Measurements from ENCODE around the gene TRIM5.
"Not testable (repeated sequence)": the region's sequence is repeated elsewhere in the genome, so short reads cannot be mapped to it uniquely, and the experiment has no call there.

Gene TRIM5

DNA sequence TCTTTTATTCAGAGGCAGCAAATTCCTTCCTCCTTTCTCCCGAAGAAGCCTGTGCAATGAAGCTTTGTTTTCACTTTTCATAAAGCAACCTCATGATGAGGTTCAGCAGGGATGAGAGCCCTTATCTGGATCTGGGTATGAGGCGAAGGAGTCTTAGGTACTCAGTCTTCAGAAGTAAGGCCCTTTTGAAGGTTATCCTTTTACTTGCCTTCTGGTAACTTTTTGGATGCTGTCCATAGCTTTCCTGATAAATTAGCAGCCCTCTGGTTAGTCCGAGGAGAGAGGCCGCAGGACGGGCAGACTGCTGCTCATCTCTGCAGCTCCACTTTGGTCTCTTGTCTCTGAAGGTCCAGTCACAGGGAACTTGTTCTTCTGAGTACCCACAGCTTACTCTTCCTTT is 5.9 kb upstream of the TRIM5 start:
- TF ChIP-seq Cebpa-rat (IDR thresholded peaks at IDR 0.05) = no peak
- H3K9ac ChIP-seq = peak overlapping the region; percentile 87
- peak overlapping the region; percentile 73 for H3K4me3 ChIP-seq

DNA sequence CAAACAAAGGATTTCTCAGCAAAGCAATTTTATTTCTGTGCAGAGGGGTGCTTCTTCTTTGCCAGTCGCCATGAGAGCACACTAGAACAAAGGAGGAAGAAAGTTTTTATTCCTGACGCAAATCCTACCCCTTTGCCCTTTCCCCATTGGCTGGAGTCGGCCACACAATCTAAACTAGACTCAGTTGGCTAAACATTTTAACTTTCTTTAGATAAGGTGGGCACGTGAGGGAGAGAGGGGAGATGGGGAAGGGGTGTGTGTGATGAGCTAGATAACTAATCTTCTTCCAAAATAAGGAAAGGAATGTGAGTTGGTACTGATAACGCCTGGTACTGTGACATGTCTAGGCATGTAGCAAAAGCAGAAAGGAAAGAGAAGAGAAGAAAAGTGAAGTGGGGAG is 5.3 kb upstream of the TRIM5 start:
- Histone ChIP-seq H4K20me1 (peaks cover 3% of the 10 kb centered on the region; the same call in 1 of the 2 replicates), H3K4me2 (peak overlapping the region; percentile 98), H3K27me3 (no peaks in the 10 kb centered on the region), H3K4me3 (peak overlapping the region; percentile 73), H3K27ac (peak overlapping the region; percentile 88), H3K9me3 (no peaks in the 10 kb centered on the region), H3K36me3 (peaks cover 20% of the 10 kb centered on the region), H3K9ac (peak overlapping the region; percentile 87), H3K4me1 (peaks cover 36% of the 10 kb centered on the region)
- no peak for TF ChIP-seq Cebpa-rat (IDR thresholded peaks at IDR 0.05)

More for the DNA sequence above, 5.9 kb upstream of the TRIM5 start:
- Histone ChIP-seq H3K27me3 (no peaks in the 10 kb centered on the region), H3K27ac (peak overlapping the region; percentile 88), H3K4me2 (peak overlapping the region; percentile 98), H3K9me3 (no peaks in the 10 kb centered on the region), H3K4me1 (peaks cover 34% of the 10 kb centered on the region), H4K20me1 (peaks cover 8% of the 10 kb centered on the region; the same call in 1 of the 2 replicates), H3K36me3 (peaks cover 23% of the 10 kb centered on the region)

DNA sequence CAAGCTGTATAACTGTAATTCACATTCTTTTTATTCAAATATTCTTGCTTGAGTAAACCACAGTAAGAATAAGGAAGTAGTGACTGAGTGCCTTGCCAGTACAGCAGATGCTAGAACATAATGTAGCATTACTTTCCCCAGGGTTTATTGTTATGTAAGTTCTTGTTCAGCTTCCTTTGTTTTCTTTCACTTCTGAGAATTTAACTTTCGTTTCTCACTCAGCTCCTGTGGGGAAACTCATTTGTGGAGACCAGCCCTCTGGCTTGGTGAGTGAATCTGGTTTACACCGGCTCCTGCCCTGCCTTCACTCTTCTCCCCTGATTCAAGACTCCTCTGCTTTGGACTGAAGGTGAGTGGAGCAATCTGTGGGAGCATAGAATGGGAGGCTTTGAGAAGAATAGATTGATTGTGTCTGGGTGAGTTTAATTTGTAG is 4.7 kb upstream of the TRIM5 start, which contains the start of gene TRIM22:
TSS of gene TRIM22 (plus strand) at position 240 of the 433 bp plus-strand sequence. CDS start 6,443 bp downstream, outside the sequence.
- peak within 1 kb of the TSS; percentile 87 for H3K9ac ChIP-seq
- no peaks in the 10 kb centered on the region; the same call in 1 of the 2 replicates for H4K20me1 ChIP-seq
- peaks cover 35% of the 10 kb centered on the region for H3K4me1 ChIP-seq
- no peaks in the 10 kb centered on the region for H3K27me3 ChIP-seq
- H3K36me3 ChIP-seq = peaks cover 14% of the 10 kb centered on the region
- no peaks in the 10 kb centered on the region for H3K9me3 ChIP-seq
- peak within 1 kb of the TSS; percentile 88 for H3K27ac ChIP-seq
- H3K4me2 ChIP-seq = peak within 1 kb of the TSS; percentile 98
- peak within 1 kb of the TSS; percentile 73 for H3K4me3 ChIP-seq
- no peak for TF ChIP-seq Cebpa-rat (IDR thresholded peaks at IDR 0.05)

DNA sequence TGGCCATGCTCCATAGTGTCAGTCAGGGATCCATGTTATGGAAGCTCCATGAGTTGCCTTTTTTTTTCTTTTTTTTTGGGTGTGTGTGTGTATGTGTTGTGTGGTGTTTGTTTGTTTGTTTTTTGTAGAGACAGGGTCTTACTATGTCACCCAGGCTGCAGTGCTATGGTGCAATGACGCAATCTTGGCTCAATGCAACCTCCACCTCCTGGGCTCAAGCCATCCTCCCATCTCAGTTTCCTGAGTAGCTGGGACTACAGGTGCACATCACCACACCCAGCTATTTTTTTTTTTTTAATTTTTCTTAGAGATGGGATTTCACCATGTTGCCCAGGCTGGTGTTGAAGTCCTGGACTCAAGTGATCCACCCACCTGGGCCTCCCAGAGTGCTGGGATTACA is 3.6 kb upstream of the TRIM5 start:
- Histone ChIP-seq H3K4me2 (peak overlapping the region; percentile 98), H3K9ac (no peak overlapping the region), H3K27ac (no peak overlapping the region), H3K27me3 (no peaks in the 10 kb centered on the region), H3K36me3 (peaks cover 5% of the 10 kb centered on the region), H4K20me1 (no peaks in the 10 kb centered on the region; the same call in 1 of the 2 replicates), H3K9me3 (0 out of 2 replicates have a peak, but pooled peaks cover under 1% of the 10 kb centered on the region), H3K4me3 (no peak overlapping the region), H3K4me1 (peaks cover 31% of the 10 kb centered on the region)
- no peak for TF ChIP-seq Cebpa-rat (IDR thresholded peaks at IDR 0.05)

DNA sequence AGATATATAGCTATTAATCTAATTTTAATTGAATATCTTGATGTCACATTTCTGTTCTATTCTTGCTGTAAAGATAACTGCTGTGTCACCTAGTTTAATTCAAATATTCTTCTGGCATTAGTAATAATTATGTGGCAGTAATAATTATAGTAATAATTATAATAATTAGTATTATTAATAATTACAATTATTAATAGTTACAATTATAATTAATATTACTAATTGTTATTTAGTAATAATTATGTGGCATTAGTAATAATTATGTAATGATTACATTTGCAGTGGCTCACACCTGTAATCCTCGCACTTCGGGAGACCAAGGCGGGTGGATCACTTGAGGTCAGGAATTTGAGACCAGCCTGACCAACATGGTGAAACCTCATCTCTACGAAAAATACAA is 1.6 kb upstream of the TRIM5 start:
- H3K4me1 ChIP-seq = peaks cover 18% of the 10 kb centered on the region
- H3K36me3 ChIP-seq = 0 out of 2 replicates have a peak, but pooled peaks cover 12% of the 10 kb centered on the region
- TF ChIP-seq Cebpa-rat (IDR thresholded peaks at IDR 0.05) = no peak
- no peaks in the 10 kb centered on the region for H3K27me3 ChIP-seq
- H3K9me3 ChIP-seq = peaks cover 11% of the 10 kb centered on the region; the same call in 1 of the 2 replicates
- no peak overlapping the region for H3K4me2 ChIP-seq
- H3K4me3 ChIP-seq = no peak overlapping the region
- H4K20me1 ChIP-seq = no peaks in the 10 kb centered on the region; the same call in 1 of the 2 replicates
- H3K9ac ChIP-seq = no peak overlapping the region
- no peak overlapping the region for H3K27ac ChIP-seq

DNA sequence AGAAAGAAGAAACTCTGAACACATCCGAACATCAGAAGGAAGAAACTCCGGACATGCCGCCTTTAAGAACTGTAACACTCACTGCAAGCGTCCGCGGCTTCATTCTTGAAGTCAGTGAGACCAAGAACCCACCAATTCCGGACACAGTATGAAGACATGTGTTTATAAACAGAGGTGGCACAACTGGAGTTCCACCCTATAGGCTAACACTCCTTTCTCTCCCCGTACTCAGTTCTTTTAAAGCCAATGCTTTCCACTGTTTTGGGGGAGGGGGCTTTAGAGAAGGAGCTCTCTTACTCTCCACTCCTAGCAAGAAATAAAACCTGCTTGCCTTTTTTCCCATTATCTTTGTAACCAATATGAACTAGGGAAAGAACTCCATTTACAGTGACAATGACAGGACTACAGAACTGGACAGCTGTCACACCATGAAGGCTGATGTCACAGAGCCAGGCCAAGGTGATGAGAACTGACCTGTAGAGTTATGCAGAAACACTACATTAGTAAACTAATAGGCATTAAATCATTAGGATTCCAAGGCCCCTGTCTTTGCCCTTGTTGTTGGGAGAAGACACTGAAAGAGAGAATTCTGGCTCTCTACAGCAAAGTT is 733 bp downstream of the TRIM5 start:
- Histone ChIP-seq H3K27ac (peak overlapping the region; percentile 82), H3K9me3 (peaks cover 14% of the 10 kb centered on the region; the same call in 1 of the 2 replicates), H4K20me1 (peaks cover 12% of the 10 kb centered on the region; the same call in 1 of the 2 replicates), H3K36me3 (peaks cover 31% of the 10 kb centered on the region), H3K4me2 (peak overlapping the region; percentile 95), H3K4me1 (peaks cover 14% of the 10 kb centered on the region), H3K9ac (peak overlapping the region; percentile 82), H3K27me3 (no peaks in the 10 kb centered on the region), H3K4me3 (peak overlapping the region; percentile 72)
- no peak for TF ChIP-seq Cebpa-rat (IDR thresholded peaks at IDR 0.05)

DNA sequence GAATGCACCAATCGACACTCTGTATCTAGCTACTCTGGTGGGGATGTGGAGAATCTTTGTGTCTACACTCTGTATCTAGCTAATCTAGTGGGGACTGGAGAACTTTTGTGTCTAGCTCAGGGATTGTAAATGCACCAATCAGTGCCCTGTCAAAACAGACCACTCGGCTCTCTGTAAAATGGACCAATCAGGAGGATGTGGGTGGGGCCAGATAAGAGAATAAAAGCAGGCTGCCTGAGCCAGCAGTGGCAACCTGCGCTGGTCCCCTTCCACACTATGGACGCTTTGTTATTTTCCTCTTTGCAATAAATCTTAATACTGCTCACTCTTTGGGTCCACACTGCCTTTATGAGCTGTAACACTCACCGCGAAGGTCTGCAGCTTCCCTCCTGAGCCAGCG is 1.3 kb downstream of the TRIM5 start:
- peak overlapping the region; percentile 82 for H3K27ac ChIP-seq
- peak overlapping the region; percentile 95 for H3K4me2 ChIP-seq
- H3K27me3 ChIP-seq = not testable (repeated sequence)

DNA sequence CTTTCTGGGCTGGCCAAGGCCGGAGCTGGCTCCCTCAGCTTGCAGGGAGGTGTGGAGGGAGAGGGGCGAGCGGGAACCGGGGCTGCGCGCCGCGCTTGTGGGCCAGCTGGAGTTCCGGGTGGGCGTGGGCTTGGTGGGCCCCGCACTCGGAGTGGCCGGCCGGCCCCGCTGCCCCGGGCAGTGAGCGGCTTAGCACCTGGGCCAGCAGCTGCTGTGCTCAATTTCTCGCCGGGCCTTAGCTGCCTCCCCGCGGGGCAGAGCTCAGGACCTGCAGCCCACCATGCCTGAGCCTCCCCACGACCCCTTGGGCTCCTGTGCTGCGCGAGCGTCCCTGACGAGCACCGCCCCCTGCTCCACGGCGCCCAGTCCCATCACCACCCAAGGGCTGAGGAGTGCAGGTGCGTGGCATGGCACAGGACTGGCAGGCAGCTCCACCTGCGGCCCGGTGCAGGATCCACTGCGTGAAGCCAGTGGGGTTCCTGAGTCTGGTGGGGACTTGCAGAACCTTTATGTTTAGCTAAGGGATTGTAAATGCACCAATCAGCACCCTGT is 1.9 kb downstream of the TRIM5 start:
- not testable (repeated sequence) for H3K27ac ChIP-seq, H3K9ac ChIP-seq, H3K27me3 ChIP-seq, H3K4me1 ChIP-seq, H3K4me3 ChIP-seq
- H3K36me3 ChIP-seq = peaks cover 43% of the 10 kb centered on the region
- peaks cover 26% of the 10 kb centered on the region for H3K9me3 ChIP-seq
- peak overlapping the region; percentile 95; the same call in 1 of the 2 replicates for H3K4me2 ChIP-seq
- H4K20me1 ChIP-seq = peaks cover 12% of the 10 kb centered on the region; the same call in 1 of the 2 replicates

More for the DNA sequence above, 1.3 kb downstream of the TRIM5 start:
- Histone ChIP-seq H3K36me3 (peaks cover 36% of the 10 kb centered on the region), H3K4me3 (peak overlapping the region; percentile 72), H3K9ac (peak overlapping the region; percentile 82), H4K20me1 (peaks cover 12% of the 10 kb centered on the region; the same call in 1 of the 2 replicates), H3K9me3 (peaks cover 19% of the 10 kb centered on the region)
- H3K4me1 ChIP-seq = not testable (repeated sequence)

DNA sequence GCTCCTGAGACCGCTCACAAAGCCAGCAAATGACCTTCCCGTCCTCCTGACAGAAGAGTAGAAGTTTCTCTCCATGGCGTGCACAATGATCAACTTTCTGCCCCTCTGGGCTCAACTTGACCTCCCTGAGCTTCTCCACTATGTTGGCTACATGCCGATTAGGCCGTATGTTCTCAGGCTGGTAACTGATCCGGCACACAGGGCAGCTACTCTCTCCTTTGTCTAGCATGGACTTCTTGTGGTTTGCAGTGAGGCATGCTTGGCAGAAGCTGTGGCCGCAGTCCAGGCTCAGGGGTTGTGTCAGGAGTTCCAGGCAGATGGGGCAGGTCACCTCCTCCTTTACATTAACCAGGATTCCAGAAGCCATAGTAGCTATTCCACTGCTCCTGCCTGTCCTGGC is 5.1 kb downstream of the TRIM5 start:
- H3K36me3 ChIP-seq = peaks cover 57% of the 10 kb centered on the region
- H3K9ac ChIP-seq = no peak overlapping the region
- no peak overlapping the region for H3K27ac ChIP-seq
- no peak for TF ChIP-seq Cebpa-rat (IDR thresholded peaks at IDR 0.05)
- peaks cover 12% of the 10 kb centered on the region; the same call in 1 of the 2 replicates for H4K20me1 ChIP-seq
- peaks cover 33% of the 10 kb centered on the region for H3K9me3 ChIP-seq
- no peaks in the 10 kb centered on the region for H3K4me1 ChIP-seq
- H3K27me3 ChIP-seq = no peaks in the 10 kb centered on the region
- H3K4me3 ChIP-seq = no peak overlapping the region
- H3K4me2 ChIP-seq = no peak overlapping the region

DNA sequence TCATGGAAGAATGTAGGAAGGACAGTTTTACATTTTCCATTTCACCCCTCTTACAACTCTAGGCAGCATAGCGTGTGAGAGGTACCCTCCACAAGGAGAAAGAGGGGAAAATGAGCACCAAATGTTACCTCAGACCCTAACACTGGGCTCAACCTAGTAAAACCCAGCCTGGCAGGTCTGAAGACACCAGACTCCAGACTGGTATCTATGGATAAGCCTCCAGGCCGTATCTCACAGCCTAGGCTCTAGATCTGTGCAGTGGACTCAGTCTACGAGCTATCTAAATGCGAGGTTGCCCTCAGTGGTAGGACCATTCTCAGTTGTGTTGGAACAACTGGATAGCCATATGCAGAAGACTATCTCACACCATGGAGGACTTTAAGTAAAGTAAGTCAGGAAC is 10.5 kb downstream of the TRIM5 start:
- H3K9me3 ChIP-seq = peaks cover 21% of the 10 kb centered on the region
- no peaks in the 10 kb centered on the region for H3K27me3 ChIP-seq
- peaks cover 58% of the 10 kb centered on the region for H3K36me3 ChIP-seq
- no peak overlapping the region for H3K9ac ChIP-seq
- peaks cover 9% of the 10 kb centered on the region; the same call in 1 of the 2 replicates for H4K20me1 ChIP-seq
- no peak for TF ChIP-seq Cebpa-rat (IDR thresholded peaks at IDR 0.05)
- H3K27ac ChIP-seq = no peak overlapping the region
- H3K4me3 ChIP-seq = no peak overlapping the region
- H3K4me2 ChIP-seq = no peak overlapping the region
- no peaks in the 10 kb centered on the region for H3K4me1 ChIP-seq

Measured in BLaER1 (cell line).